Skeletal muscle satellite cell (primary cell): ENCODE results near the gene LANCL2.
"Not testable (repeated sequence)": the region's sequence is repeated elsewhere in the genome, so short reads cannot be mapped to it uniquely, and the experiment has no call there.

Source experiments
- H3K27me3 ChIP-seq: 2 replicates; pipeline ENCODE4 v1.7.0; 2013; ENCODE audit warnings: low read length; ENCODE audit not compliant: control insufficient read depth, insufficient read depth
- H3K36me3 ChIP-seq: 2 replicates; pipeline ENCODE4 v1.7.0; 2013; ENCODE audit warnings: mild to moderate bottlenecking, control low read depth, low read length; ENCODE audit not compliant: insufficient read depth
- H3K4me1 ChIP-seq: 2 replicates; pipeline ENCODE4 v1.7.0; 2013; ENCODE audit warnings: low read length; ENCODE audit not compliant: control insufficient read depth, insufficient read depth
- H3K4me2 ChIP-seq: 2 replicates; pipeline ENCODE4 v1.7.0; 2013; ENCODE audit warnings: mild to moderate bottlenecking, low read length
- H3K4me3 ChIP-seq: 2 replicates; pipeline ENCODE4 v1.7.0; 2013; ENCODE audit warnings: low read length
- H3K9ac ChIP-seq: 2 replicates; pipeline ENCODE4 v1.7.0; 2013; ENCODE audit warnings: mild to moderate bottlenecking, low read depth, low read length, moderate library complexity
- H3K9me3 ChIP-seq: replicated peaks from 2 replicates; pipeline ENCODE4 v1.7.0; 2013; ENCODE audit warnings: mild to moderate bottlenecking, control low read depth, low read length

LANCL2 gene

GRCh38 chr7:55343002-55343781 is 21.9 kb upstream of the LANCL2 start:
- H3K4me1 ChIP-seq, result peaks cover 2% of the 10 kb centered on the region
- H3K4me2 ChIP-seq, result no peak overlapping the region
- no peaks in the 10 kb centered on the region for H3K36me3 ChIP-seq
- no peak overlapping the region for H3K9ac ChIP-seq
- no peaks in the 10 kb centered on the region for H3K9me3 ChIP-seq
- no peaks in the 10 kb centered on the region for H3K27me3 ChIP-seq
- H3K4me3 ChIP-seq, result no peak overlapping the region

- Histone ChIP-seq H3K4me2 (no peak overlapping the region), H3K9ac (no peak overlapping the region), H3K4me1 (peaks cover 10% of the 10 kb centered on the region)
These were observed 21.1 kb upstream of the LANCL2 start for GRCh38 chr7:55343860-55344606.

GRCh38 chr7:55344840-55345239 is 20.3 kb upstream of the LANCL2 start:
- H3K36me3 ChIP-seq, result no peaks in the 10 kb centered on the region
- peaks cover 16% of the 10 kb centered on the region for H3K4me1 ChIP-seq
- no peak overlapping the region for H3K4me3 ChIP-seq
- no peaks in the 10 kb centered on the region for H3K9me3 ChIP-seq
- H3K4me2 ChIP-seq, result no peak overlapping the region
- no peak overlapping the region for H3K9ac ChIP-seq
- H3K27me3 ChIP-seq, result no peaks in the 10 kb centered on the region

More at GRCh38 chr7:55343860-55344606, 21.1 kb upstream of the LANCL2 start:
- H3K36me3 ChIP-seq, result no peaks in the 10 kb centered on the region
- H3K4me3 ChIP-seq, result no peak overlapping the region
- no peaks in the 10 kb centered on the region for H3K27me3 ChIP-seq
- H3K9me3 ChIP-seq, result no peaks in the 10 kb centered on the region

GRCh38 chr7:55345292-55345691 is 19.8 kb upstream of the LANCL2 start:
- Histone ChIP-seq H3K4me2 (no peak overlapping the region), H3K36me3 (no peaks in the 10 kb centered on the region), H3K4me1 (peaks cover 16% of the 10 kb centered on the region), H3K9ac (no peak overlapping the region), H3K27me3 (no peaks in the 10 kb centered on the region), H3K9me3 (no peaks in the 10 kb centered on the region), H3K4me3 (no peak overlapping the region)

- Histone ChIP-seq H3K4me3 (no peak overlapping the region), H3K9ac (peak overlapping the region; percentile 18), H3K4me1 (peaks cover 25% of the 10 kb centered on the region), H3K9me3 (no peaks in the 10 kb centered on the region), H3K36me3 (no peaks in the 10 kb centered on the region), H3K4me2 (peak overlapping the region; percentile 57), H3K27me3 (no peaks in the 10 kb centered on the region)
These were observed 16.6 kb upstream of the LANCL2 start for GRCh38 chr7:55348502-55348901.

- no peaks in the 10 kb centered on the region for H3K36me3 ChIP-seq
- no peak overlapping the region for H3K4me3 ChIP-seq
- H3K4me2 ChIP-seq, result peak overlapping the region; percentile 1
- peaks cover 25% of the 10 kb centered on the region for H3K4me1 ChIP-seq
- H3K27me3 ChIP-seq, result no peaks in the 10 kb centered on the region
- no peaks in the 10 kb centered on the region for H3K9me3 ChIP-seq
- peak overlapping the region; percentile 18 for H3K9ac ChIP-seq
These were observed 16.0 kb upstream of the LANCL2 start for GRCh38 chr7:55349121-55349520.

- H3K4me3 ChIP-seq, result no peak overlapping the region
- no peaks in the 10 kb centered on the region for H3K36me3 ChIP-seq
- H3K4me1 ChIP-seq, result peaks cover 25% of the 10 kb centered on the region
- no peaks in the 10 kb centered on the region for H3K9me3 ChIP-seq
- no peak overlapping the region for H3K4me2 ChIP-seq
- no peaks in the 10 kb centered on the region for H3K27me3 ChIP-seq
- no peak overlapping the region for H3K9ac ChIP-seq
These were observed 14.9 kb upstream of the LANCL2 start for GRCh38 chr7:55350281-55350680.

GRCh38 chr7:55351263-55351662 is 13.9 kb upstream of the LANCL2 start:
- H3K27me3 ChIP-seq, result no peaks in the 10 kb centered on the region
- H3K4me2 ChIP-seq, result no peak overlapping the region
- H3K4me3 ChIP-seq, result no peak overlapping the region
- H3K9ac ChIP-seq, result no peak overlapping the region
- no peaks in the 10 kb centered on the region for H3K9me3 ChIP-seq
- H3K36me3 ChIP-seq, result no peaks in the 10 kb centered on the region
- peaks cover 25% of the 10 kb centered on the region for H3K4me1 ChIP-seq

GRCh38 chr7:55352947-55353273 is 12.2 kb upstream of the LANCL2 start:
- H3K9ac ChIP-seq, H3K36me3 ChIP-seq, H3K27me3 ChIP-seq, H3K4me3 ChIP-seq, H3K9me3 ChIP-seq, H3K4me2 ChIP-seq: not testable (repeated sequence)
- peaks cover 25% of the 10 kb centered on the region for H3K4me1 ChIP-seq

GRCh38 chr7:55360486-55360885 is 4.7 kb upstream of the LANCL2 start:
- no peak overlapping the region for H3K4me3 ChIP-seq
- H3K4me2 ChIP-seq, result no peak overlapping the region
- peaks cover 6% of the 10 kb centered on the region for H3K4me1 ChIP-seq
- H3K9ac ChIP-seq, result no peak overlapping the region
- H3K36me3 ChIP-seq, result no peaks in the 10 kb centered on the region
- H3K27me3 ChIP-seq, result no peaks in the 10 kb centered on the region
- no peaks in the 10 kb centered on the region for H3K9me3 ChIP-seq

- Histone ChIP-seq H3K27me3 (no peaks in the 10 kb centered on the region), H3K4me2 (no peak overlapping the region), H3K4me3 (no peak overlapping the region), H3K9me3 (no peaks in the 10 kb centered on the region), H3K4me1 (peaks cover 6% of the 10 kb centered on the region), H3K9ac (no peak overlapping the region), H3K36me3 (no peaks in the 10 kb centered on the region)
These were observed 3.6 kb upstream of the LANCL2 start for GRCh38 chr7:55361560-55361959.

- Histone ChIP-seq H3K4me1 (peaks cover 15% of the 10 kb centered on the region), H3K4me3 (no peak overlapping the region), H3K4me2 (no peak overlapping the region), H3K27me3 (no peaks in the 10 kb centered on the region), H3K9me3 (no peaks in the 10 kb centered on the region), H3K9ac (no peak overlapping the region), H3K36me3 (no peaks in the 10 kb centered on the region)
These were observed 2.2 kb upstream of the LANCL2 start for GRCh38 chr7:55362927-55363326.
